ENCODE data around the gene BZW1.
"Not testable (repeated sequence)": the region's sequence is repeated elsewhere in the genome, so short reads cannot be mapped to it uniquely, and the experiment has no call there.

The BZW1 gene

GRCh38 chr2:200809506-200810251 is 2.0 kb upstream of the BZW1 start:
- no peaks in the 10 kb centered on the region for H3K27me3 ChIP-seq (ENCODE audit: control insufficient read depth in 5 of 5, insufficient read depth in 4 of 5, low read length in 5 of 5)
- H3K9me3 ChIP-seq (ENCODE audit: control insufficient read depth in 5 of 5, low read length in 5 of 5) = no peaks in the 10 kb centered on the region
- H3K27ac ChIP-seq (ENCODE audit: low read depth, low read length) = peak overlapping the region; percentile 98
- peak overlapping the region in 1 of 5 donors; percentile 93 for H3K4me3 ChIP-seq (ENCODE audit: low read depth in 1 of 5, low read length in 5 of 5)
- peaks cover 5 to 40% (median 37%) of the 10 kb centered on the region in 5 donors for H3K4me1 ChIP-seq (ENCODE audit: control insufficient read depth in 5 of 5, insufficient read depth in 5 of 5, low read length in 5 of 5)
- peak overlapping the region in 3 of 5 donors; percentile 75 to 99 (median 81) for H3K9ac ChIP-seq (ENCODE audit: low read length in 5 of 5)
- peaks cover 7 to 12% (median 11%) of the 10 kb centered on the region in 5 donors for H3K36me3 ChIP-seq (ENCODE audit: control insufficient read depth in 5 of 5, insufficient read depth in 5 of 5, low read length in 5 of 5)

- Histone ChIP-seq H3K4me3 (ENCODE audit: low read depth in 1 of 5, low read length in 5 of 5) (peak overlapping the region; percentile 71 to 93 (median 77)), H3K27me3 (ENCODE audit: control insufficient read depth in 5 of 5, insufficient read depth in 4 of 5, low read length in 5 of 5) (no peaks in the 10 kb centered on the region), H3K36me3 (ENCODE audit: control insufficient read depth in 5 of 5, insufficient read depth in 5 of 5, low read length in 5 of 5) (peaks cover 13 to 19% (median 18%) of the 10 kb centered on the region in 5 donors), H3K9ac (ENCODE audit: low read length in 5 of 5) (peak overlapping the region; percentile 66 to 99 (median 79)), H3K4me1 (ENCODE audit: control insufficient read depth in 5 of 5, insufficient read depth in 5 of 5, low read length in 5 of 5) (peaks cover 7 to 46% (median 37%) of the 10 kb centered on the region in 5 donors), H3K27ac (ENCODE audit: low read depth, low read length) (peak overlapping the region; percentile 98), H3K9me3 (ENCODE audit: control insufficient read depth in 5 of 5, low read length in 5 of 5) (no peaks in the 10 kb centered on the region)
Observed at GRCh38 chr2:200810252-200810997, 1.3 kb upstream of the BZW1 start.

GRCh38 chr2:200810998-200811332 is 745 bp upstream of the BZW1 start:
- H3K27me3 ChIP-seq (ENCODE audit: control insufficient read depth in 5 of 5, insufficient read depth in 4 of 5, low read length in 5 of 5) = no peaks in the 10 kb centered on the region
- H3K4me3 ChIP-seq (ENCODE audit: low read depth in 1 of 5, low read length in 5 of 5) = peak overlapping the region; percentile 71 to 93 (median 77)
- peak overlapping the region; percentile 98 for H3K27ac ChIP-seq (ENCODE audit: low read depth, low read length)
- H3K4me1 ChIP-seq (ENCODE audit: control insufficient read depth in 5 of 5, insufficient read depth in 5 of 5, low read length in 5 of 5) = peaks cover 7 to 46% (median 37%) of the 10 kb centered on the region in 5 donors
- H3K9ac ChIP-seq (ENCODE audit: low read length in 5 of 5) = peak overlapping the region; percentile 66 to 99 (median 79)
- peaks cover 18 to 25% (median 24%) of the 10 kb centered on the region in 5 donors for H3K36me3 ChIP-seq (ENCODE audit: control insufficient read depth in 5 of 5, insufficient read depth in 5 of 5, low read length in 5 of 5)
- no peaks in the 10 kb centered on the region for H3K9me3 ChIP-seq (ENCODE audit: control insufficient read depth in 5 of 5, low read length in 5 of 5)

- no peaks in the 10 kb centered on the region for H3K27me3 ChIP-seq (ENCODE audit: control insufficient read depth in 5 of 5, insufficient read depth in 4 of 5, low read length in 5 of 5)
Observed at GRCh38 chr2:200812122-200813022, 662 bp downstream of the BZW1 start.

GRCh38 chr2:200814276-200814815 is 2.6 kb downstream of the BZW1 start:
- Histone ChIP-seq H3K9me3 (ENCODE audit: control insufficient read depth in 5 of 5, low read length in 5 of 5) (no peaks in the 10 kb centered on the region), H3K27me3 (ENCODE audit: control insufficient read depth in 5 of 5, insufficient read depth in 4 of 5, low read length in 5 of 5) (no peaks in the 10 kb centered on the region), H3K4me1 (ENCODE audit: control insufficient read depth in 5 of 5, insufficient read depth in 5 of 5, low read length in 5 of 5) (peaks cover 7 to 46% (median 37%) of the 10 kb centered on the region in 5 donors), H3K36me3 (ENCODE audit: control insufficient read depth in 5 of 5, insufficient read depth in 5 of 5, low read length in 5 of 5) (peaks cover 49 to 58% (median 53%) of the 10 kb centered on the region in 5 donors), H3K27ac (ENCODE audit: low read depth, low read length) (peak overlapping the region; percentile 98), H3K9ac (ENCODE audit: low read length in 5 of 5) (peak overlapping the region in 2 of 5 donors; percentile 31 to 99), H3K4me3 (ENCODE audit: low read depth in 1 of 5, low read length in 5 of 5) (no peak overlapping the region)

More at GRCh38 chr2:200812122-200813022, 662 bp downstream of the BZW1 start:
- Histone ChIP-seq H3K4me3 (ENCODE audit: low read depth in 1 of 5, low read length in 5 of 5) (peak overlapping the region; percentile 72 to 97 (median 85)), H3K36me3 (ENCODE audit: control insufficient read depth in 5 of 5, insufficient read depth in 5 of 5, low read length in 5 of 5) (peaks cover 32 to 39% (median 34%) of the 10 kb centered on the region in 5 donors), H3K27ac (ENCODE audit: low read depth, low read length) (peak overlapping the region; percentile 98), H3K9ac (ENCODE audit: low read length in 5 of 5) (peak overlapping the region; percentile 84 to 99 (median 97)), H3K4me1 (ENCODE audit: control insufficient read depth in 5 of 5, insufficient read depth in 5 of 5, low read length in 5 of 5) (peaks cover 7 to 46% (median 37%) of the 10 kb centered on the region in 5 donors), H3K9me3 (ENCODE audit: control insufficient read depth in 5 of 5, low read length in 5 of 5) (no peaks in the 10 kb centered on the region)

- H3K4me3 ChIP-seq (ENCODE audit: low read depth in 1 of 5, low read length in 5 of 5) = no peak overlapping the region
- H3K27ac ChIP-seq (ENCODE audit: low read depth, low read length) = peak overlapping the region; percentile 98
- H3K27me3 ChIP-seq (ENCODE audit: control insufficient read depth in 5 of 5, insufficient read depth in 4 of 5, low read length in 5 of 5) = no peaks in the 10 kb centered on the region
- peak overlapping the region in 1 of 5 donors; percentile 99 for H3K9ac ChIP-seq (ENCODE audit: low read length in 5 of 5)
- H3K4me1 ChIP-seq (ENCODE audit: control insufficient read depth in 5 of 5, insufficient read depth in 5 of 5, low read length in 5 of 5) = peaks cover 7 to 43% (median 36%) of the 10 kb centered on the region in 5 donors
- peaks cover 52 to 64% (median 59%) of the 10 kb centered on the region in 5 donors for H3K36me3 ChIP-seq (ENCODE audit: control insufficient read depth in 5 of 5, insufficient read depth in 5 of 5, low read length in 5 of 5)
- H3K9me3 ChIP-seq (ENCODE audit: control insufficient read depth in 5 of 5, low read length in 5 of 5) = no peaks in the 10 kb centered on the region
Observed at GRCh38 chr2:200814917-200815316, 3.2 kb downstream of the BZW1 start.

- H3K4me1 ChIP-seq (ENCODE audit: control insufficient read depth in 5 of 5, insufficient read depth in 5 of 5, low read length in 5 of 5) = peaks cover 4 to 17% (median 12%) of the 10 kb centered on the region in 5 donors
- not testable (repeated sequence) for H3K9me3 ChIP-seq (ENCODE audit: control insufficient read depth in 5 of 5, low read length in 5 of 5); H3K27ac ChIP-seq (ENCODE audit: low read depth, low read length); H3K9ac ChIP-seq (ENCODE audit: low read length in 5 of 5); H3K27me3 ChIP-seq (ENCODE audit: control insufficient read depth in 5 of 5, insufficient read depth in 4 of 5, low read length in 5 of 5); H3K4me3 ChIP-seq (ENCODE audit: low read depth in 1 of 5, low read length in 5 of 5)
- H3K36me3 ChIP-seq (ENCODE audit: control insufficient read depth in 5 of 5, insufficient read depth in 5 of 5, low read length in 5 of 5) = peaks cover 62 to 83% (median 79%) of the 10 kb centered on the region in 5 donors
Observed at GRCh38 chr2:200818732-200819131, 7.0 kb downstream of the BZW1 start.

GRCh38 chr2:200820573-200821234 is 9.0 kb downstream of the BZW1 start:
- H3K36me3 ChIP-seq (ENCODE audit: control insufficient read depth in 5 of 5, insufficient read depth in 5 of 5, low read length in 5 of 5) = peaks cover 50 to 65% (median 63%) of the 10 kb centered on the region in 5 donors
- no peaks in the 10 kb centered on the region for H3K9me3 ChIP-seq (ENCODE audit: control insufficient read depth in 5 of 5, low read length in 5 of 5)
- H3K4me1 ChIP-seq (ENCODE audit: control insufficient read depth in 5 of 5, insufficient read depth in 5 of 5, low read length in 5 of 5) = no peaks in the 10 kb centered on the region
- H3K9ac ChIP-seq (ENCODE audit: low read length in 5 of 5) = no peak overlapping the region
- H3K4me3 ChIP-seq (ENCODE audit: low read depth in 1 of 5, low read length in 5 of 5) = no peak overlapping the region
- H3K27me3 ChIP-seq (ENCODE audit: control insufficient read depth in 5 of 5, insufficient read depth in 4 of 5, low read length in 5 of 5) = no peaks in the 10 kb centered on the region
- H3K27ac ChIP-seq (ENCODE audit: low read depth, low read length) = no peak overlapping the region

- no peak overlapping the region for H3K4me3 ChIP-seq (ENCODE audit: low read depth in 1 of 5, low read length in 5 of 5)
- peaks cover 43 to 55% (median 53%) of the 10 kb centered on the region in 5 donors for H3K36me3 ChIP-seq (ENCODE audit: control insufficient read depth in 5 of 5, insufficient read depth in 5 of 5, low read length in 5 of 5)
- H3K9me3 ChIP-seq (ENCODE audit: control insufficient read depth in 5 of 5, low read length in 5 of 5) = no peaks in the 10 kb centered on the region
- H3K27ac ChIP-seq (ENCODE audit: low read depth, low read length) = no peak overlapping the region
- H3K4me1 ChIP-seq (ENCODE audit: control insufficient read depth in 5 of 5, insufficient read depth in 5 of 5, low read length in 5 of 5) = no peaks in the 10 kb centered on the region
- no peak overlapping the region for H3K9ac ChIP-seq (ENCODE audit: low read length in 5 of 5)
- no peaks in the 10 kb centered on the region for H3K27me3 ChIP-seq (ENCODE audit: control insufficient read depth in 5 of 5, insufficient read depth in 4 of 5, low read length in 5 of 5)
Observed at GRCh38 chr2:200821686-200822245, 10.1 kb downstream of the BZW1 start.
